Activated CD8-positive, alpha-beta T cell treated with anti-CD3 and anti-CD28 coated beads for 36 hours (primary cell): Measurements from ENCODE around the gene VSTM2L. TPM values are rescaled to one million over a fixed set of nuclear protein-coding genes. Genes with fewer than 3 reads are reported as not detected.

Experiments used
- ATAC-seq: fragments of 200-7000 bp; cut with Tn5 transposase; one replicate; pipeline ENCODE4 v1.10.0; 2021; ENCODE audit warnings: mild to moderate bottlenecking, moderate library complexity
- CTCF ChIA-PET: fragments of 350-600 bp; sonication (Branson Sonifier 250); formaldehyde crosslinking; loops from one replicate; lab custom pipeline; 2021; ENCODE audit warnings: antibody characterized with exemption; lab: Charles Lee
- POLR2A ChIA-PET: fragments of 350-600 bp; sonication (Branson Sonifier 250); formaldehyde crosslinking; loops from one replicate; lab custom pipeline; 2021; ENCODE audit warnings: antibody characterized with exemption; lab: Charles Lee
- DNase-seq: peaks from one replicate; pipeline ENCODE4 v3.0.0-alpha.2; 2020
- H3K27ac Mint-ChIP-seq: one replicate; pipeline ENCODE4 v1.8.0; 2021; ENCODE audit warnings: mild to moderate bottlenecking, mixed read lengths
- H3K27me3 Mint-ChIP-seq: one replicate; pipeline ENCODE4 v1.8.0; 2021; ENCODE audit warnings: mixed read lengths
- H3K36me3 Mint-ChIP-seq: one replicate; pipeline ENCODE4 v1.8.0; 2021; ENCODE audit warnings: low read depth, mixed read lengths
- H3K4me1 Mint-ChIP-seq: one replicate; pipeline ENCODE4 v1.8.0; 2021; ENCODE audit warnings: low read depth, mixed read lengths
- H3K4me3 Mint-ChIP-seq: one replicate; pipeline ENCODE4 v1.8.0; 2021; ENCODE audit warnings: mild to moderate bottlenecking, moderate library complexity, mixed read lengths
- H3K9me3 Mint-ChIP-seq: one replicate; pipeline ENCODE4 v1.8.0; 2021; ENCODE audit warnings: mixed read lengths
- intact Hi-C: fragments of 100-400 bp; cut with micrococcal nuclease; formaldehyde crosslinking; loops from one replicate; pipeline ENCODE4 v1.10.0; 2022
- total RNA-seq, 2 experiments: library from RNA; stranded (reverse); gene quantifications; one replicate each; pipeline ENCODE4 v1.2.3, GENCODE V29; 2021
- TF ChIP-seq, protein P1 (sequence below): fragments of 200-600 bp; IDR thresholded peaks from one replicate; pipeline ENCODE4 v1.8.0; 2022; ENCODE audit warnings: antibody characterized with exemption, mild to moderate bottlenecking

The VSTM2L gene
- total RNA-seq, 2 experiments from 2014 or later: not detected

DNA sequence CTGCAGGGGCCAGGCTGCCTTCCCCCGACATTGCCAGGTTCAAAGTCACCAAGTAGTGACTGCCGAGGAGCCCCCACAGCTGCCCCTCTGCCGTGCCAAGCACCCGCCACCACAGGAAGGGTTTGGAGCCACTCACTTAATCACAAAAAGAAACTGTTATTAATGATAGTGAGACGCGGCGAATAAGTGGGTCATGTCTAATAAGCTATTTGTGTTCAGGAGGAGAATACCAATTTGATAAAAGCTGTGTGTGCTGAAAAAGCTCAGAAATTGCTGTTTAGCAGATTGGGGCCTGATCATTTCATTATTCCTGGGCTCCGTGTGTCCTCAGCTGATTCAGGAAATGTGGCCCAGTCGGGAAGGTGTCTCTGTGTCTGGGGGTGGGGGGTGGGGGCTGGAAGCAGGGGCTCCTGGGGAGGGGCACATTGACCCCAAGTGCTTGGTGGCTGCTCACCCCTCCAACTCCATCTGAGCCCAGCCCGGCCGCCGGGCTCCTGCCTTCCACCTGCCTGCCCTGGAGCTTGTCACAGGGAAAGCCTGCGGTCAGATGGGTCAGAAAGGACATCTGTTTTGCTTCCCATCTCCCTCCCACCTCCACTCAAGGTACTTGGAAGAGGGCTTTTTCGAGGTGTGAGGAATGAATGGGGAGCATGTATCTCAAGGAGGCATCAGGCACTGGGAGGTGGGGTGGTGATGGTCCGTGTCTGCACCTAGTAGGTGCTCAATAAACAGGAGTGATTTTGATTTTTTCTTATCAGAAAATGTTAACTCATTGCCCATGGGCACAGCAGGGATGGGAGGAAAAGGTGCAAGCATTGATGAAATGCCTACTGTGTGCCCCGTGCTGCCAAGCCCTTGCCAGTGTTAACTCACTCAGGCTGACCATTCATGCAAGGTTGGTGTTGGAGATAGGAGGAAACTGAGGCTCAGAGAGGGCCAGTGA is 3.0 kb downstream of the VSTM2L start:
- CTCF ChIA-PET: interaction anchor here (1.5 kb wide), 1 partner anchor 12 kb away, joined by 4 read pairs; no protein-coding TSS in a partner anchor

DNA sequence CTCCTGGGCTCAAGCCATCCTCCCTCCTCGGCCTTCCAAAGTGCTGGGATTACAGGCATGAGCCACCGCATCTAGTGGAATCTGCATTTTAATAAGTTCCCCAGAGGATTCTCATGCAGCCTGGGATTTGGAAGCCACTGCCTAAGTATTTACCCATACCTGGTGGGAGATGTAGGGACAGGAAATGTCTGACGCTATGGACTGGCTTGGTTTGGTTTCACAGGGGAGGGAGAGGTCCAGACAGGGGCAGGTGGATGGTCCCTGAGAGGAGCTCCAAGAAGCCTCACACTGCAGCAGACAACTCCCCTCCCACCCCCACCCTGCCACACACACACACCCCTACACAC is 4.4 kb downstream of the VSTM2L start:
- ATAC-seq (no peak), DNase-seq (no peak)
- intact Hi-C loops: no loop called here
- H3K27ac Mint-ChIP-seq: no peak overlapping the region
- no peaks in the 10 kb centered on the region for H3K9me3 Mint-ChIP-seq
- H3K27me3 Mint-ChIP-seq: peaks cover 46% of the 10 kb centered on the region
- ChIA-PET POLR2A (interaction anchor here (1.0 kb wide), 1 partner anchor 12 kb away, joined by 5 read pairs; no protein-coding TSS in a partner anchor), CTCF (no interaction called here)
- no peak overlapping the region for H3K4me3 Mint-ChIP-seq
- peaks cover 10% of the 10 kb centered on the region for H3K4me1 Mint-ChIP-seq
- TF ChIP-seq, protein P1, sequence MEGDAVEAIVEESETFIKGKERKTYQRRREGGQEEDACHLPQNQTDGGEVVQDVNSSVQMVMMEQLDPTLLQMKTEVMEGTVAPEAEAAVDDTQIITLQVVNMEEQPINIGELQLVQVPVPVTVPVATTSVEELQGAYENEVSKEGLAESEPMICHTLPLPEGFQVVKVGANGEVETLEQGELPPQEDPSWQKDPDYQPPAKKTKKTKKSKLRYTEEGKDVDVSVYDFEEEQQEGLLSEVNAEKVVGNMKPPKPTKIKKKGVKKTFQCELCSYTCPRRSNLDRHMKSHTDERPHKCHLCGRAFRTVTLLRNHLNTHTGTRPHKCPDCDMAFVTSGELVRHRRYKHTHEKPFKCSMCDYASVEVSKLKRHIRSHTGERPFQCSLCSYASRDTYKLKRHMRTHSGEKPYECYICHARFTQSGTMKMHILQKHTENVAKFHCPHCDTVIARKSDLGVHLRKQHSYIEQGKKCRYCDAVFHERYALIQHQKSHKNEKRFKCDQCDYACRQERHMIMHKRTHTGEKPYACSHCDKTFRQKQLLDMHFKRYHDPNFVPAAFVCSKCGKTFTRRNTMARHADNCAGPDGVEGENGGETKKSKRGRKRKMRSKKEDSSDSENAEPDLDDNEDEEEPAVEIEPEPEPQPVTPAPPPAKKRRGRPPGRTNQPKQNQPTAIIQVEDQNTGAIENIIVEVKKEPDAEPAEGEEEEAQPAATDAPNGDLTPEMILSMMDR: no peak
- no peaks in the 10 kb centered on the region for H3K36me3 Mint-ChIP-seq

More for the DNA sequence above, 3.0 kb downstream of the VSTM2L start:
- Mint-ChIP-seq H3K27ac (no peak overlapping the region), H3K9me3 (no peaks in the 10 kb centered on the region), H3K4me3 (no peak overlapping the region), H3K27me3 (peaks cover 50% of the 10 kb centered on the region), H3K36me3 (no peaks in the 10 kb centered on the region), H3K4me1 (peaks cover 9% of the 10 kb centered on the region)
- no peak for DNase-seq
- TF ChIP-seq, protein P1: no peak
- no peak for ATAC-seq
- POLR2A ChIA-PET: interaction anchor here (1.0 kb wide), 1 partner anchor 14 kb away, joined by 5 read pairs; no protein-coding TSS in a partner anchor
- intact Hi-C loops: no loop called here

DNA sequence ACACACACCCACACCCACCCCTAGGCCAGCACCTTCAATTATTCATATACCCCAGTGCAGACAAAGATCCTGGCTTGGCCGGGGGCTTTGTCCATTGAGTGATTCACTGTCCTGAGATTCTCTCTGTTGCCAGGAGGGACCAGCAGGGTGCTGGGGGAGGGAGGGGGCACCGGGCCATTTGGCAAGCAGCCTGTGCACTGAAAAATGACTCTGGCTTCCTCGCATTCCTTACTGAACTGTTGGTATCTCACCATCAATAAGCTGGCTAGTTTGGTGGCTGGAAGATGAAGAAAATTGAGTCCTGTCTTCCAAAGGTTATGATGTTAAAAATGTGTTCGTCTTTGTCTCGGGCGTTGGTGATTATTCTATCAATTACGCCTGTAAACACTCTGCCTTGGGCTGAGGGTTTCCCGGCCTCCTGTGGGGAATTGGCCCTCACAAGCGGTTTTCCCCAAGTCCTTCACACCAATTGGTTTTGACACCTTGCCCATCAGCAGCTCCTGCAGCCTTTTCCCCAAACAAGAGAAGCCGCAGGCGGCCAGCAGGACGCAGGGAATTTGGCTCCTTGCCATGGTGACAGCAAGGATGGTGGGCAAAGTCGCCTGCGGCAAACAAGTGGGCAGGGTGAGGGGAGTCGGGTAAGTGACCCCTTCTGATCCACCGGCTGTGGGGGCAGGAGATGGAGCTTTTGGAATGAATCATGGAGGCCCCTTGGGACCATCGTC is 4.9 kb downstream of the VSTM2L start:
- intact Hi-C loops: no loop called here
- ChIA-PET CTCF (no interaction called here), POLR2A (no interaction called here)

DNA sequence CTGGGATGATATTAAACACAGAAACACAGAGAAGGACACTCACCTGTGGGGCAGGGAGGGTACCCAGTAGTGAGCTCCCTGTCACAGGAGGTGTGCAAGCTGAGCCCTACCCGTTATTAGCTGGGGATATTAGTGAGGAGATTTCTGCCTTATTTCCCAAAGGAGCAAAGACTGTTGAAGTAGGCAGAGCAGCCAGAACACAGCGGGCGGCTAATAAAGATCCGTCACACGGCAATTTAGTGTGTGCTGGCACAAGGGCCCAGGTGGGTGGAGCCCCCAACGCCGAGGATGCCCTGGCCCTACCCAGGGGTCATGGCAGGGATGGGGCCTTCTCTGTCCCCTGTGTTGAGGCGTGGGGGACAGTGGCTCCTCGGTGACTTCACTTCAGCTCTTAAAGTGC is 8.3 kb downstream of the VSTM2L start:
- peaks cover 46% of the 10 kb centered on the region for H3K27me3 Mint-ChIP-seq

More for the DNA sequence above, 4.9 kb downstream of the VSTM2L start:
- no peak overlapping the region for H3K4me3 Mint-ChIP-seq
- TF ChIP-seq, protein P1: no peak
- no peaks in the 10 kb centered on the region for H3K9me3 Mint-ChIP-seq
- no peak for ATAC-seq
- peaks cover 11% of the 10 kb centered on the region for H3K4me1 Mint-ChIP-seq
- no peak for DNase-seq
- peaks cover 48% of the 10 kb centered on the region for H3K27me3 Mint-ChIP-seq
- H3K27ac Mint-ChIP-seq: no peak overlapping the region
- no peaks in the 10 kb centered on the region for H3K36me3 Mint-ChIP-seq

More for the DNA sequence above, 8.3 kb downstream of the VSTM2L start:
- Mint-ChIP-seq H3K36me3 (no peaks in the 10 kb centered on the region), H3K27ac (no peak overlapping the region), H3K4me1 (peaks cover 18% of the 10 kb centered on the region), H3K9me3 (no peaks in the 10 kb centered on the region), H3K4me3 (no peak overlapping the region)
- no peak for ATAC-seq
- POLR2A ChIA-PET: no interaction called here
- intact Hi-C loops: no loop called here
- DNase-seq: no peak
- CTCF ChIA-PET: no interaction called here
- TF ChIP-seq, protein P1: no peak
